Tibial nerve (tissue), 4 donors: ENCODE results near the gene ACVR1.

ENCODE experiments used
- CTCF ChIP-seq, 5 experiments: fragments of 200-600 bp in 3 of 5; fragments of 450-650 bp in 2 of 5; sonication (generic) in 3 of 5; IDR thresholded peaks; one replicate each; pipeline ENCODE4 v1.5.1; 2016 to 2019; ENCODE audit warnings: antibody characterized with exemption in 5 of 5, mild to moderate bottlenecking in 3 of 5, moderate library complexity in 2 of 5
- EP300 ChIP-seq, 2 donors: sonication (generic); formaldehyde crosslinking; IDR thresholded peaks; one replicate each; pipeline ENCODE4 v1.6.1; 2017; ENCODE audit warnings: antibody characterized with exemption in 2 of 2, mild to moderate bottlenecking in 1 of 2
- POLR2A ChIP-seq, 2 donors: fragments of 450-650 bp; IDR thresholded peaks; one replicate each; pipeline ENCODE4 v1.6.1; 2017; ENCODE audit warnings: antibody characterized with exemption in 2 of 2, mild to moderate bottlenecking in 2 of 2, moderate library complexity in 2 of 2

DNA sequence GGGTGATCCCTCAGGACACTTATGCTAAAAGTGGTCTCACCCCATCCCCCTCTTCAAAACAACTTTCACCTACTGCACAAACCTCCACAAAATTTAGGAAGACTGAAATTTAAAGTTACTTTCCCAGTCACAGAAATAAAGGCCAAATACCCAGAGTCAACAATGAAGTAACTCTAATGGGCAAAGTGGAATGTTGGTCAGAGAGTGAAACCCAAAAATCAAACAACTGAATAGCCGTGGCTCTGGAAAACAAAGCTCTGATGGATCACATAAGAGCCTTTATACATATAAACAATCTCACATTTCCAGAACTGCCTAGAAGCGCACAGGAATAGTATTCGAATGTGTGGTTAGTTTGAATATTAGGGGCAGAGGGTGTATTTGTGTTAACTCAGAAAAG lies 4.7 kb downstream of the ACVR1 start:
- TF ChIP-seq POLR2A (IDR thresholded peaks at IDR 0.05), result no peak
- TF ChIP-seq CTCF (IDR thresholded peaks at IDR 0.05), result no peak
- no peak for TF ChIP-seq EP300 (IDR thresholded peaks at IDR 0.05)
